K562 treated with DMSO at 1 percent for 24 hours (cell line): ENCODE results near the gene BSG. TPM values are rescaled to one million over a fixed set of nuclear protein-coding genes. Genes with fewer than 3 reads are reported as not detected.

Experiments
- total RNA-seq: library from RNA; unstranded; fragments of 300-600 nt; gene quantifications from 2 replicates; pipeline ENCODE4 v1.2.3, GENCODE V29; 2022; ENCODE audit warnings: low read depth; ENCODE audit not compliant: insufficient read depth

BSG gene
- total RNA-seq, result 800 and 804 TPM in 2 replicates

DNA sequence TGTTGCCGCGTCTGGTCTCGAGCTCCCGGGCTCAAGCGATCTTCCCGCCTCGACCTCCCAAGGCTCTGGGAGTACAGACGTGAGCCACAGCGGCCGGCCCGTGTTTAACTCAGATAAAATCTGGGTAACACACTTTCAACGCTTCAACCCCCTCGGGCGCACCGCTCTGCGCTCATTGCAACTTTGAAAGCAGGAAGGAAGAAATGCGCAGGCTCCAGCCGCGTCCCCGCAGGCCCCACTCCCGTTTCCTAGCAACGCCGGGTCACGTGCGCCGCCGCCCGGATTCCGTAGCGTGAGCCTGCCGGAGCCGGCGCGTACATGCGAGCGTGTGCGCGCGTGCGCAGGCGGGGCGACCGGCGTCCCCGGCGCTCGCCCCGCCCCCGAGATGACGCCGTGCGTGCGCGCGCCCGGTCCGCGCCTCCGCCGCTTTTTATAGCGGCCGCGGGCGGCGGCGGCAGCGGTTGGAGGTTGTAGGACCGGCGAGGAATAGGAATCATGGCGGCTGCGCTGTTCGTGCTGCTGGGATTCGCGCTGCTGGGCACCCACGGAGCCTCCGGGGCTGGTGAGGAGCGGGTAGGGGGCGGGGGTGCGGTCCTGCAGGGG is at the start of gene BSG:
Gene BSG (plus strand): TSS at position 457 of the 603 bp plus-strand sequence. CDS start 39 bp downstream, at position 496.

GRCh38 chr19:531753-532560 is 40.4 kb upstream of the BSG start, which contains the start of gene CDC34:
CDC34 (plus strand) TSS chr19:531760; CDS start chr19:531932, 172 bp downstream.

GRCh38 chr19:543910-544608 is 28.3 kb upstream of the BSG start, which contains the start of gene GZMM:
GZMM (plus strand) TSS chr19:544053; CDS start chr19:544072, 19 bp downstream.

GRCh38 chr19:589693-590395 is 17.4 kb downstream of the BSG start, which contains the start of gene HCN2:
HCN2 (plus strand) TSS chr19:589881; CDS start chr19:589946, 65 bp downstream.

Other genes with a start within 250 kb of the BSG start
- gene MIER2, start 227.8 kb upstream of the BSG start, total RNA-seq, result 30.2 and 38.9 TPM in 2 replicates
- not detected in 2 replicates for gene C2CD4C, start 163.4 kb upstream of the BSG start, total RNA-seq
- gene SHC2, start 111.6 kb upstream of the BSG start, total RNA-seq, result 1.5 and 1.9 TPM in 2 replicates
- 1.0 and 1.9 TPM in 2 replicates for gene MADCAM1, start 76.1 kb upstream of the BSG start, total RNA-seq
- gene TPGS1, start 65.1 kb upstream of the BSG start, total RNA-seq, result 110 and 128 TPM in 2 replicates
- gene CDC34, start 40.8 kb upstream of the BSG start, total RNA-seq, result 171 and 181 TPM in 2 replicates
- 1.5 and 2.2 TPM in 2 replicates for gene GZMM, start 28.5 kb upstream of the BSG start, total RNA-seq
- 4.4 and 6.4 TPM in 2 replicates for gene HCN2, start 17.3 kb downstream of the BSG start, total RNA-seq
- gene POLRMT, start 60.9 kb downstream of the BSG start, total RNA-seq, result 103 and 118 TPM in 2 replicates
- gene FGF22, start 67.3 kb downstream of the BSG start, total RNA-seq, result 0.58 and 0.82 TPM in 2 replicates
- gene RNF126, start 90.6 kb downstream of the BSG start, total RNA-seq, result 97.3 and 111 TPM in 2 replicates
- gene FSTL3, start 103.8 kb downstream of the BSG start, total RNA-seq, result 9.8 and 12.7 TPM in 2 replicates
- gene PRSS57, start 122.9 kb downstream of the BSG start, total RNA-seq, result 18.9 and 21.6 TPM in 2 replicates
- 20.1 and 24.9 TPM in 2 replicates for gene PALM, start 136.3 kb downstream of the BSG start, total RNA-seq
- 0.25 TPM in 1 of 2 replicates, not detected in the other for gene MISP, start 178.5 kb downstream of the BSG start, total RNA-seq
- gene PTBP1, start 224.9 kb downstream of the BSG start, total RNA-seq, result 331 and 361 TPM in 2 replicates
- gene PLPPR3, start 249.4 kb downstream of the BSG start, total RNA-seq, result 26.9 and 33.9 TPM in 2 replicates